Sigmoid colon (tissue), 4 donors: ENCODE data around the gene ZFAND4.

Source experiments
- POLR2AphosphoS5 ChIP-seq, 4 donors: sonication (generic); formaldehyde crosslinking; IDR thresholded peaks; one replicate each; pipeline ENCODE4 v1.6.1; 2017; ENCODE audit warnings: antibody characterized with exemption in 4 of 4
- TF ChIP-seq, protein P1 (sequence below), 4 experiments: fragments of 450-650 bp in 3 of 4; fragments of 200-600 bp in 1 of 4; IDR thresholded peaks; one replicate each; pipeline ENCODE4 v1.5.1; 2016 to 2019; ENCODE audit warnings: antibody characterized with exemption in 4 of 4, mild to moderate bottlenecking in 3 of 4, moderate library complexity in 2 of 4

DNA sequence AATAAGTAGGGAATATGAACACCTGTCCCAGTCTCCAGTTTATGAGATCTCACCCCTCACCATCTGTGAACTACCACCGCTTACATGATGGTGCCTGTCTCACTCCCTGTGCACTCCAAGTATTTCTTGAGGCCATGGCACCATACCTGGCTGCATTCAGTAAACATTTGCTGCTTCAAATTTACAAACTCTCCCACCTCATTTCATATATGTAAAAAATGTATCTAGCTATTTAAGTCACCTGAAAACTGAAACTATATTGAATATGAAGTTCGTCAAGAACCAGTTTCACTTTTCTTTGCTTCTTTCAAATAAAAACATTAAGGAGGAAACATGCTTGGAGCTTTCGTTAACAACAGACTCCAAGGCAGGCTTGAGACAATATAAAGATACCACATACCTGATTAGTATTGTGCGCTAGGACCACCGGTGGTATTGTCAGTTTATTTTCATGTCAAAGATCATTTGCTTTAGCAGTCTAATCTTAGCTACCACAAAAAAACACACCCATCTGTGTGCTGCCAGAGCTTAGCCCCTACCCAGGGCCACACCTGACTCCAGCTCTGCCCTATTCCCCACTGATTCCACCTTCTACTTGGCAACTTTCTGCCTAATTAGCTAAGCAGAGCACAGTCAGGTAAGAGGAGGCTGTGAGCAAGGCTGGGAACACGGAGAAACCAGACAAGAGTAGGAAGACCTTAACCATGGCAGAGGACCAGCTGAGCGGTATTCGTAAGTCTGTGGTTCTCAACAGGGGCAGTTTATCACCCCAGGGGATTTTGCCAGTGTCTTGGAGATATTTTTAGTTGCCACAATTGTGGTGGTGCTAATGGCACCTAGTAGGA, 92.0 kb downstream of the ZFAND4 start:
- TF ChIP-seq, protein P1, sequence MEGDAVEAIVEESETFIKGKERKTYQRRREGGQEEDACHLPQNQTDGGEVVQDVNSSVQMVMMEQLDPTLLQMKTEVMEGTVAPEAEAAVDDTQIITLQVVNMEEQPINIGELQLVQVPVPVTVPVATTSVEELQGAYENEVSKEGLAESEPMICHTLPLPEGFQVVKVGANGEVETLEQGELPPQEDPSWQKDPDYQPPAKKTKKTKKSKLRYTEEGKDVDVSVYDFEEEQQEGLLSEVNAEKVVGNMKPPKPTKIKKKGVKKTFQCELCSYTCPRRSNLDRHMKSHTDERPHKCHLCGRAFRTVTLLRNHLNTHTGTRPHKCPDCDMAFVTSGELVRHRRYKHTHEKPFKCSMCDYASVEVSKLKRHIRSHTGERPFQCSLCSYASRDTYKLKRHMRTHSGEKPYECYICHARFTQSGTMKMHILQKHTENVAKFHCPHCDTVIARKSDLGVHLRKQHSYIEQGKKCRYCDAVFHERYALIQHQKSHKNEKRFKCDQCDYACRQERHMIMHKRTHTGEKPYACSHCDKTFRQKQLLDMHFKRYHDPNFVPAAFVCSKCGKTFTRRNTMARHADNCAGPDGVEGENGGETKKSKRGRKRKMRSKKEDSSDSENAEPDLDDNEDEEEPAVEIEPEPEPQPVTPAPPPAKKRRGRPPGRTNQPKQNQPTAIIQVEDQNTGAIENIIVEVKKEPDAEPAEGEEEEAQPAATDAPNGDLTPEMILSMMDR (IDR thresholded peaks at IDR 0.05) = no peak
- TF ChIP-seq POLR2AphosphoS5 (IDR thresholded peaks at IDR 0.05) = no peak
